ENCODE measurements around the gene STK4. TPM values are rescaled to one million over a fixed set of nuclear protein-coding genes. Genes with fewer than 3 reads are reported as not detected.

The STK4 gene
- total RNA-seq, 1 experiment from 2014 or later, result 43.0 TPM

GRCh38 chr20:45077559-45077958, 111.2 kb downstream of the STK4 start:
- Histone ChIP-seq H3K23me2 (ENCODE audit: insufficient read length, low read depth, low read length, poor library complexity, severe bottlenecking) (no peaks in the 10 kb centered on the region), H3K23ac (ENCODE audit: insufficient read length, low read depth, low read length) (no peak overlapping the region), H3K9ac (ENCODE audit: extremely low read depth, insufficient read length, low read length) (no peak overlapping the region), H3K18ac (ENCODE audit: insufficient read length, low read depth, low read length) (no peak overlapping the region), H3K56ac (ENCODE audit: insufficient read length, low read depth, low read length) (no peak overlapping the region), H3K27ac (ENCODE audit: insufficient read length, low read depth, low read length) (no peak overlapping the region), H3K79me2 (ENCODE audit: insufficient read depth, low read length) (no peaks in the 10 kb centered on the region), H2BK5ac (ENCODE audit: insufficient read length, low read length) (no peak overlapping the region), H2BK120ac (ENCODE audit: low read depth, low read length, poor library complexity, severe bottlenecking) (no peak overlapping the region), H2AFZ (ENCODE audit: low read length) (no peak overlapping the region), H3K4me1 (ENCODE audit: insufficient read depth, low read length) (peaks cover 7% of the 10 kb centered on the region; the same call in 1 of the 2 replicates), H3K14ac (ENCODE audit: insufficient read depth, low read length) (no peak overlapping the region), H2BK20ac (ENCODE audit: low read depth, low read length, poor library complexity, severe bottlenecking) (no peak overlapping the region), H4K91ac (ENCODE audit: insufficient read length, low read depth, low read length) (no peak overlapping the region), H3K79me1 (ENCODE audit: insufficient read depth, low read depth, low read length, poor library complexity, severe bottlenecking) (no peaks in the 10 kb centered on the region), H2AK5ac (ENCODE audit: insufficient read length, low read length) (no peak overlapping the region), H3K4me2 (ENCODE audit: insufficient read depth, insufficient read length, low read length) (no peak overlapping the region), H3T11ph (ENCODE audit: low read length) (no peak overlapping the region), H2BK12ac (ENCODE audit: insufficient read length, low read depth, low read length) (no peak overlapping the region), H4K8ac (replicated peaks; ENCODE audit: insufficient read length, low read depth, low read length) (no peak overlapping the region), H4K5ac (ENCODE audit: insufficient read length, low read depth, low read length) (no peak overlapping the region), H4K20me1 (ENCODE audit: control insufficient read depth, insufficient read depth, insufficient read length) (no peaks in the 10 kb centered on the region), H2BK15ac (ENCODE audit: low read depth, low read length) (no peak overlapping the region), H3K27me3 (ENCODE audit: insufficient read depth, low read length) (no peaks in the 10 kb centered on the region), H3K9me3 (ENCODE audit: control insufficient read depth, low read depth, low read length) (peaks cover 4% of the 10 kb centered on the region), H3K4ac (ENCODE audit: low read depth, low read length) (no peak overlapping the region)
- Mint-ChIP-seq H3K36me3 (ENCODE audit: insufficient read depth in 1 of 3, low read depth in 3 of 3) (peaks cover 17 to 55% (median 33%) of the 10 kb centered on the region in 3 experiments), H3K4me3 (no peak overlapping the region), H3K9me3 (peaks cover 5 to 10% of the 10 kb centered on the region in 2 experiments; a peak in 4 of 5 replicates), H3K27ac (peak overlapping the region in 1 of 3 experiments; percentile 49; a peak in 1 of 7 replicates), H3K27me3 (ENCODE audit: low read depth) (no peaks in the 10 kb centered on the region), H3K4me1 (peaks cover 15 to 17% of the 10 kb centered on the region in 2 experiments)
- DNase-seq, result no peak
- TF ChIP-seq, protein P1, sequence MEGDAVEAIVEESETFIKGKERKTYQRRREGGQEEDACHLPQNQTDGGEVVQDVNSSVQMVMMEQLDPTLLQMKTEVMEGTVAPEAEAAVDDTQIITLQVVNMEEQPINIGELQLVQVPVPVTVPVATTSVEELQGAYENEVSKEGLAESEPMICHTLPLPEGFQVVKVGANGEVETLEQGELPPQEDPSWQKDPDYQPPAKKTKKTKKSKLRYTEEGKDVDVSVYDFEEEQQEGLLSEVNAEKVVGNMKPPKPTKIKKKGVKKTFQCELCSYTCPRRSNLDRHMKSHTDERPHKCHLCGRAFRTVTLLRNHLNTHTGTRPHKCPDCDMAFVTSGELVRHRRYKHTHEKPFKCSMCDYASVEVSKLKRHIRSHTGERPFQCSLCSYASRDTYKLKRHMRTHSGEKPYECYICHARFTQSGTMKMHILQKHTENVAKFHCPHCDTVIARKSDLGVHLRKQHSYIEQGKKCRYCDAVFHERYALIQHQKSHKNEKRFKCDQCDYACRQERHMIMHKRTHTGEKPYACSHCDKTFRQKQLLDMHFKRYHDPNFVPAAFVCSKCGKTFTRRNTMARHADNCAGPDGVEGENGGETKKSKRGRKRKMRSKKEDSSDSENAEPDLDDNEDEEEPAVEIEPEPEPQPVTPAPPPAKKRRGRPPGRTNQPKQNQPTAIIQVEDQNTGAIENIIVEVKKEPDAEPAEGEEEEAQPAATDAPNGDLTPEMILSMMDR (conservative IDR thresholded peaks at IDR 0.05), result no peak
- no CpG with 5 or more reads among the region's 3 CpGs for WGBS (ENCODE audit: extremely low coverage, insufficient read length, low lambda C conversion rate)

Data from H9 (cell line).